Measurements from ENCODE around the gene CITED1.

Gene CITED1

GRCh38 chrX:72316408-72317110 is 10.8 kb upstream of the CITED1 start:
- DNase-seq (ENCODE audit: low spot score in 2 of 2) = no peak
- H3K36me3 ChIP-seq (replicated peaks) = no peaks in the 10 kb centered on the region
- no peak overlapping the region for H3K4me3 ChIP-seq
- no peaks in the 10 kb centered on the region; the same call in 1 of the 2 replicates for H3K4me1 ChIP-seq
- no peaks in the 10 kb centered on the region for H3K27me3 ChIP-seq (ENCODE audit: low read depth)
- no peaks in the 10 kb centered on the region for H3K9me3 ChIP-seq
- in situ Hi-C loops (cut with MboI; ENCODE audit: low sequenced_read_pairs) = no loop called here

DNA sequence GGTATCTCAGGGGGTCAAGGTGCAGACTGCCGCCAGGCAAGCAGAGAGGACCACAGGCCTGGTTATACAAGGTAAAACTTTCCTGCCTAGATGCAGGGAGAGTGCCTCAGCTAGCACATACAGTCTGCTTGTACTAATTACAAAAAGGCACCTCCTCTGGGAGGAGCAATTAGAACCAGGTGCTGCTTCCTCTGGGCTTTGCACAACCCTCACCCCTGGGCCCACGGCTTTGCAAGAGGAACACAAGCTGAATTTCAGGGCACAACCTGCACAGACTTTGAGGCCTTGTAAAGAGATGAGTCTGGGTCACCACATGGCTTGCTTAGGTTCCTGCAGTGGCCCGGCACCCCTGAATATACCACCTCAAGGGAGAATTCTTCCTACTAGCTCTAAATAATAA is 9.2 kb upstream of the CITED1 start:
- Histone ChIP-seq H3K36me3 (replicated peaks) (no peaks in the 10 kb centered on the region), H3K27me3 (ENCODE audit: low read depth) (no peaks in the 10 kb centered on the region), H3K4me1 (no peaks in the 10 kb centered on the region), H3K9me3 (no peaks in the 10 kb centered on the region), H3K4me3 (no peak overlapping the region)
- in situ Hi-C loops (cut with MboI; ENCODE audit: low sequenced_read_pairs) = no loop called here
- no peak for DNase-seq (ENCODE audit: low spot score in 2 of 2)

- no peak overlapping the region for H3K4me3 ChIP-seq
- no peaks in the 10 kb centered on the region for H3K27me3 ChIP-seq (ENCODE audit: low read depth)
- in situ Hi-C loops (cut with MboI; ENCODE audit: low sequenced_read_pairs) = no loop called here
- no peaks in the 10 kb centered on the region for H3K36me3 ChIP-seq (replicated peaks)
- no peaks in the 10 kb centered on the region for H3K9me3 ChIP-seq
- DNase-seq (ENCODE audit: low spot score in 2 of 2) = no peak
- H3K4me1 ChIP-seq = peaks cover 3% of the 10 kb centered on the region
These were observed 8.3 kb upstream of the CITED1 start for GRCh38 chrX:72313707-72314641.

DNA sequence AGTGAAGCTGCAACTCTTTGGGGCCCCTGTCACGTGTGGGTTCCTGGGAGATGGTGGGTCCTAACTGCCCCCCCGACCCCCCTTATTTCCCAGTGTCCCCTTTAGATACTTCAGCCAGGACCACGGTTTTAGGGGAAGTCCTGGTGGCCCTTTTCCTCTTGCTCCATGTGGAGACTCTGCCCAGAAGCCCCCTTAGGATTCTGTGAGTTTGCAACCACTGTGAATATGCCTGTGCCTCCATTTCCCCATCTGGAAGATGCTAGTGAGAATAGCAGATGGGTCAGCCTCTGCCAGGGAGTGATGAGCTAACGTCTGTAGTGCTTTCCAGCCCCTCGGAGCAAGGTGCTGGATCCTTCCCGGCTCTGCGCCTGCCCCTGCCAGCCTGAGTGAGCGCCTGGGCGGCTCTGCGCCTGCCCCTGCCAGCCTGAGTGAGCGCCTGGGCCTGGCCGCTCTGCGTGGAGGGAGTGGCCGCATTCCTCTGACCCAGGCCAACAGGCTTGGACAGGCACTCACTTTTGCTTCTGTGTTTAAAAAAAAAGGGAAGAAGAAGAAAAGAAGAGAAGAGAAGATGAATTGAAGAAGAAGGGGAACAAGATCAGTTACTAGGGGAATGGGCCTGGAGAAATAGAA is 6.7 kb upstream of the CITED1 start:
- Histone ChIP-seq H3K4me3 (no peak overlapping the region), H3K9me3 (no peaks in the 10 kb centered on the region), H3K4me1 (peaks cover 14% of the 10 kb centered on the region), H3K36me3 (replicated peaks) (no peaks in the 10 kb centered on the region), H3K27me3 (ENCODE audit: low read depth) (no peaks in the 10 kb centered on the region)
- no peak for DNase-seq (ENCODE audit: low spot score in 2 of 2)
- in situ Hi-C loops (cut with MboI; ENCODE audit: low sequenced_read_pairs) = no loop called here

DNA sequence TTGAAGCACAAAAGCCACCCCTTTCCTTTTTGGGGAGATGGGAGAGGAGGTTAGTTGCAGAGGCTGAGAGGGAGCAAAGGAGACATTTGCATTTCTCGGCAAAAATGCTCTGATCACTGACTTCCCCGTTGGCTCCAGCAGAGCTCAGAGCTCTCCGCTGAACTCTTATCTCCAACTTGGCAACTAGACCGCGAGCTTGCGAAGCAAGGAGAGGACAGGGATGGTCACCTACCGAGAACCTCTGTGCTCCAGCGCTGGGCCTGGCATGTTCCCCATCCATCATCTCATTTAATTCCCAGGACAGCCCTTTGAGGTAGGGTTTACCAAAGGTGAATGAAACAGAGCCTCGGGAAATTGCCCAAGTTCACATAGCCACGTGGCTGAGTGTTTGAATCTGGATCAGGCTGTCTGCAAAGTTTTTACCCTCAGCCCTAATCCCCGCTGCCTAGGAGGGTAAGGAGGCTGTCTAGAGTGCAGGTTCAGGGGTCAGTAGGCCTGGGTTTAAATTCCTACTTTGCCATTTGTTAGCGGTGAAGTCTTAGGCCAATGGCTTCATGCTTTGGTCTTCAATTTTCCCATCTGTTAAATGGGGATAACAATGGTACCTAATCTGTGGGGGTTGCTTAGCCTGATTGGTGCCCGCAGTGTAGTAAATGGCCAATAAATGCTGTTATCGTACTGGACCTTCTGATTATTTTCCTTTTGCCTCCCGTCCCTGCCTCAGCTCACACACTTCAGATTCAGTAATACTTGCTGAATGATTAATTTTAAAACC is 3.8 kb upstream of the CITED1 start:
- no peaks in the 10 kb centered on the region for H3K9me3 ChIP-seq
- in situ Hi-C loops (cut with MboI; ENCODE audit: low sequenced_read_pairs) = no loop called here
- peak overlapping the region; percentile 12 for H3K4me3 ChIP-seq
- no peaks in the 10 kb centered on the region for H3K27me3 ChIP-seq (ENCODE audit: low read depth)
- H3K36me3 ChIP-seq (replicated peaks) = no peaks in the 10 kb centered on the region
- no peak for DNase-seq (ENCODE audit: low spot score in 2 of 2)
- peaks cover 18% of the 10 kb centered on the region for H3K4me1 ChIP-seq

GRCh38 chrX:72308566-72309296 is 3.0 kb upstream of the CITED1 start:
- in situ Hi-C loops (cut with MboI; ENCODE audit: low sequenced_read_pairs) = no loop called here

DNA sequence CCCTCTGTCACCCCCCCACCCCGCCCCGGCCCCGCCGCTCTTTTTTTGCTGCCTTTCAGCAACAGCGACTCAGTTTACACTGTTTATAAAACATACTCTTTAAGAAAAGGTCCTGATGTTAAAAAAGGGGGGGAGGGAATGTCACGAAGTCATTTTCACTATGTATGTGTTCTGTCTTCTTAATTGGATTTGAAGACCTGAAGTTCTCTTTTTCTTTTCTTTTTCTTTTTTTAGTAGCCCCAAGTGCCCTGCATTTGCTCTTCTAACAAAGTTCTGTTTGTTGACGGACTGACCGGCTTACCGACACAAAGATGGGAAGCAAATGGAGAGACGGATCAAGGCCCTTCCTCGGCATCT is 2.5 kb upstream of the CITED1 start:
- no peaks in the 10 kb centered on the region for H3K36me3 ChIP-seq (replicated peaks)
- no peaks in the 10 kb centered on the region for H3K9me3 ChIP-seq
- DNase-seq (ENCODE audit: low spot score in 2 of 2) = no peak
- H3K4me1 ChIP-seq = peaks cover 18% of the 10 kb centered on the region
- H3K4me3 ChIP-seq = no peak overlapping the region
- in situ Hi-C loops (cut with MboI; ENCODE audit: low sequenced_read_pairs) = no loop called here
- no peaks in the 10 kb centered on the region for H3K27me3 ChIP-seq (ENCODE audit: low read depth)

More at GRCh38 chrX:72308566-72309296, 3.0 kb upstream of the CITED1 start:
- no peaks in the 10 kb centered on the region for H3K9me3 ChIP-seq
- H3K4me3 ChIP-seq = peak overlapping the region; percentile 12
- peaks cover 18% of the 10 kb centered on the region for H3K4me1 ChIP-seq
- no peaks in the 10 kb centered on the region for H3K27me3 ChIP-seq (ENCODE audit: low read depth)
- DNase-seq (ENCODE audit: low spot score in 2 of 2) = peak; percentile 82 to 90
- no peaks in the 10 kb centered on the region for H3K36me3 ChIP-seq (replicated peaks)

- peaks cover 18% of the 10 kb centered on the region for H3K4me1 ChIP-seq
- DNase-seq (ENCODE audit: low spot score in 2 of 2) = no peak
- H3K36me3 ChIP-seq (replicated peaks) = no peaks in the 10 kb centered on the region
- in situ Hi-C loops (cut with MboI; ENCODE audit: low sequenced_read_pairs) = no loop called here
- no peaks in the 10 kb centered on the region for H3K9me3 ChIP-seq
- peak overlapping the region; percentile 55 for H3K4me3 ChIP-seq
- H3K27me3 ChIP-seq (ENCODE audit: low read depth) = no peaks in the 10 kb centered on the region
These were observed 1.9 kb upstream of the CITED1 start for GRCh38 chrX:72307646-72308051.

DNA sequence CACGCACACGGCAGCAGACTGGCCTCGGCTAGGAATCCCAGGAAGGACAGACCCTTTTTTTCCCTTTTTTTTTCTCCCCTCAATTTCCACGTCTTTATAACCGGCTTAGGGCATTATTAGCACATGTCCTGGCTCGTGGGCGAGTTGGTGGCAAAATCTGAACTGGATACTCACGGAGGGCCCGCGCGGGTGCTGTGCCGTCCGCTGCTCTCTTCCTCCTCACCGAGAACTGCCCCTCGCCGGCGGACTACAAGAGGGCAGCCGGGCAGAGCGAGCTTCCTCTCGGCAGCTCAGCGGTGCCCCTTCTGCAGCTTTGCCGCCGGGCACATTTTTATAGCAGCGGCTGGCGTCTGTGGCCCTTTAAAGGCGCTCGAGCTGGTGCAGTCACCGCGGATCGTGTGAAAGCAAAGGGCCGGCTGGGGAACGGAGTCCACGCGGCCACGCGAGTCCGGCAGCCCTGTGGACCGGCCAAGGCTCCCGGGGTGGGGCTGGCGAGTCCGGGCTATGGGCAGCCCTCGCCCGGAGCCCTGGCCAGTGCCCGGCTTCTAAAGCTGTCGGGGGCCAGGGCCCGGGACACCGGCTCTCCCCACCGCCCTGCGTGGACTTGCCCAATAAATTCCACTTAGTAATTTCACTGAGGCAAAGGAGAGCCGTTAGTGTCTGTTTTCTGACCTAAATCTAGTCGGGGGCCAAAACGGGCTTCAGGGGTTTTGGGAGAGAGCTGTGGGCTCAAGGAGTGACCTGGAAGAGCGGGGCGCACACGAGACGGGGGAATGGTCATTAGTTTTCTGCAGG is 1.3 kb upstream of the CITED1 start:
- no peaks in the 10 kb centered on the region for H3K27me3 ChIP-seq (ENCODE audit: low read depth)
- no peaks in the 10 kb centered on the region for H3K9me3 ChIP-seq
- peak overlapping the region; percentile 55 for H3K4me3 ChIP-seq
- DNase-seq (ENCODE audit: low spot score in 2 of 2) = peak; percentile 87
- no peaks in the 10 kb centered on the region for H3K36me3 ChIP-seq (replicated peaks)
- H3K4me1 ChIP-seq = peaks cover 18% of the 10 kb centered on the region
- in situ Hi-C loops (cut with MboI; ENCODE audit: low sequenced_read_pairs) = no loop called here

- Histone ChIP-seq H3K36me3 (replicated peaks) (no peaks in the 10 kb centered on the region), H3K4me3 (peak overlapping the region; percentile 55), H3K4me1 (peaks cover 18% of the 10 kb centered on the region), H3K27me3 (ENCODE audit: low read depth) (no peaks in the 10 kb centered on the region), H3K9me3 (no peaks in the 10 kb centered on the region)
- peak; percentile 26 to 41 for DNase-seq (ENCODE audit: low spot score in 2 of 2)
- in situ Hi-C loops (cut with MboI; ENCODE audit: low sequenced_read_pairs) = no loop called here
These were observed 529 bp upstream of the CITED1 start for GRCh38 chrX:72306085-72306801.

- DNase-seq (ENCODE audit: low spot score in 2 of 2) = no peak
- Histone ChIP-seq H3K4me3 (peak overlapping the region; percentile 55), H3K4me1 (peaks cover 18% of the 10 kb centered on the region), H3K36me3 (replicated peaks) (no peaks in the 10 kb centered on the region), H3K27me3 (ENCODE audit: low read depth) (no peaks in the 10 kb centered on the region), H3K9me3 (no peaks in the 10 kb centered on the region)
- in situ Hi-C loops (cut with MboI; ENCODE audit: low sequenced_read_pairs) = no loop called here
These were observed 837 bp downstream of the CITED1 start for GRCh38 chrX:72304877-72305276.

GRCh38 chrX:72301781-72302180 is 3.9 kb downstream of the CITED1 start:
- in situ Hi-C loops (cut with MboI; ENCODE audit: low sequenced_read_pairs) = no loop called here
- no peaks in the 10 kb centered on the region for H3K27me3 ChIP-seq (ENCODE audit: low read depth)

More at GRCh38 chrX:72301781-72302180, 3.9 kb downstream of the CITED1 start:
- Histone ChIP-seq H3K4me3 (no peak overlapping the region), H3K9me3 (no peaks in the 10 kb centered on the region), H3K36me3 (replicated peaks) (no peaks in the 10 kb centered on the region), H3K4me1 (no peaks in the 10 kb centered on the region; the same call in 1 of the 2 replicates)
- DNase-seq (ENCODE audit: low spot score in 2 of 2) = no peak

All from HAP-1 (cell line).